SK-N-SH (cell line): Measurements from ENCODE around the gene NUFIP1.

Experiments used
- CTCF ChIP-seq: fragments of 200-600 bp; sonication (generic); IDR thresholded peaks from 2 replicates; pipeline ENCODE4 v1.6.1; 2017; ENCODE audit warnings: antibody characterized with exemption, mild to moderate bottlenecking, moderate library complexity
- GABPA ChIP-seq: IDR thresholded peaks from 2 replicates; pipeline ENCODE4 v1.4.0; 2012; ENCODE audit warnings: low read depth, mild to moderate bottlenecking
- RAD21 ChIP-seq: IDR thresholded peaks from 2 replicates; pipeline ENCODE4 v1.6.1; 2012; ENCODE audit warnings: mild to moderate bottlenecking, low read length
- SIN3A ChIP-seq: IDR thresholded peaks from 2 replicates; pipeline ENCODE4 v1.6.1; 2012; ENCODE audit warnings: low read depth, mild to moderate bottlenecking, low read length, moderate library complexity, borderline replicate concordance
- USF2 ChIP-seq: fragments of 150-350 bp; IDR thresholded peaks from 2 replicates; pipeline ENCODE4 v1.6.1; 2017; ENCODE audit warnings: antibody characterized with exemption, low read length, low read depth, borderline replicate concordance
- TF ChIP-seq, protein P1 (sequence below): IDR thresholded peaks from 2 replicates; pipeline ENCODE4 v1.4.0; 2012; ENCODE audit warnings: low read depth

DNA sequence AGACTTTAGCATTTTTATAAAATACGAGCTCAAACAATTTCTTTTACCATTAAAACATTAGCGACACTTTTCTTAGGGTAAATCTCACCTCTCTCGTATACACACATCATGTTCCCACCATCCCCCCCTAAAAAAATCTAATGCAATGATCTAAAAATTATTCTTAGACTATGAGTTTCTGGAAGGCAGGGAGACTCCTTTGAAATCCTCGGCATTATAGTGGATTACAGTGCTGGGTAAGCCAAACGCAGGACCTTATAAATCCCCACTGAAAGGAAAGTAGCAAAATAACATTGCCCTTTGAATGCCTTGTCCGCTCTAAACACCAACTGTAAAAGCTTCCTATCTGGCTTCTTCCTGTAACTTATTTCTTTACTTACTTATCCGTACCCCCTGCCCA lies 35.0 kb downstream of the NUFIP1 start:
- TF ChIP-seq CTCF (no peak), GABPA (no peak), USF2 (no peak), RAD21 (no peak), SIN3A (no peak)
- TF ChIP-seq, protein P1, sequence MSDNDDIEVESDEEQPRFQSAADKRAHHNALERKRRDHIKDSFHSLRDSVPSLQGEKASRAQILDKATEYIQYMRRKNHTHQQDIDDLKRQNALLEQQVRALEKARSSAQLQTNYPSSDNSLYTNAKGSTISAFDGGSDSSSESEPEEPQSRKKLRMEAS: no peak
